ENCODE measurements around the gene AP3D1.

GRCh38 chr19:2108251-2109016 is 42.9 kb downstream of the AP3D1 start:
- TF ChIP-seq CTCF (IDR thresholded peaks at IDR 0.05 in 2 of 3, conservative IDR thresholded peaks at IDR 0.05 in 1 of 3; ENCODE audit: insufficient read depth in 2 of 3, low read depth in 1 of 3, low read length in 3 of 3) (no peak), MYC (IDR thresholded peaks at IDR 0.05; ENCODE audit: low read depth, low read length) (no peak), MYC (CRISPR knock-in tag; IDR thresholded peaks at IDR 0.05; ENCODE audit: borderline replicate concordance, low read depth) (no peak), ESRRA (IDR thresholded peaks at IDR 0.05; ENCODE audit: borderline replicate concordance, low read depth) (no peak), MAZ (CRISPR knock-in tag; conservative IDR thresholded peaks at IDR 0.05 in 1 of 2, IDR thresholded peaks at IDR 0.05 in 1 of 2) (no peak), TRIM24 (IDR thresholded peaks at IDR 0.05) (no peak), MTA3 (IDR thresholded peaks at IDR 0.05; ENCODE audit: borderline replicate concordance) (no peak), NFRKB (IDR thresholded peaks at IDR 0.05; ENCODE audit: low read depth) (no peak), CBX2 (IDR thresholded peaks at IDR 0.05; ENCODE audit: insufficient read depth, low read length, poor library complexity, severe bottlenecking) (no peak), ASH1L (IDR thresholded peaks at IDR 0.05; ENCODE audit: borderline replicate concordance, low read depth, partially characterized antibody) (no peak), MXI1 (IDR thresholded peaks at IDR 0.05; ENCODE audit: low read depth, low read length) (no peak)
